CD4-positive, alpha-beta T cell treated with Interleukin-15 for 4 hours (primary cell): ENCODE measurements around the gene PRSS57.
A peak's percentile ranks its signal among the peaks of the same experiment; 100 is the strongest.

Experiments
- DNase-seq: peaks from one replicate; pipeline ENCODE4 v3.0.0-alpha.2; 2020; ENCODE audit warnings: low spot score

The PRSS57 gene

DNA sequence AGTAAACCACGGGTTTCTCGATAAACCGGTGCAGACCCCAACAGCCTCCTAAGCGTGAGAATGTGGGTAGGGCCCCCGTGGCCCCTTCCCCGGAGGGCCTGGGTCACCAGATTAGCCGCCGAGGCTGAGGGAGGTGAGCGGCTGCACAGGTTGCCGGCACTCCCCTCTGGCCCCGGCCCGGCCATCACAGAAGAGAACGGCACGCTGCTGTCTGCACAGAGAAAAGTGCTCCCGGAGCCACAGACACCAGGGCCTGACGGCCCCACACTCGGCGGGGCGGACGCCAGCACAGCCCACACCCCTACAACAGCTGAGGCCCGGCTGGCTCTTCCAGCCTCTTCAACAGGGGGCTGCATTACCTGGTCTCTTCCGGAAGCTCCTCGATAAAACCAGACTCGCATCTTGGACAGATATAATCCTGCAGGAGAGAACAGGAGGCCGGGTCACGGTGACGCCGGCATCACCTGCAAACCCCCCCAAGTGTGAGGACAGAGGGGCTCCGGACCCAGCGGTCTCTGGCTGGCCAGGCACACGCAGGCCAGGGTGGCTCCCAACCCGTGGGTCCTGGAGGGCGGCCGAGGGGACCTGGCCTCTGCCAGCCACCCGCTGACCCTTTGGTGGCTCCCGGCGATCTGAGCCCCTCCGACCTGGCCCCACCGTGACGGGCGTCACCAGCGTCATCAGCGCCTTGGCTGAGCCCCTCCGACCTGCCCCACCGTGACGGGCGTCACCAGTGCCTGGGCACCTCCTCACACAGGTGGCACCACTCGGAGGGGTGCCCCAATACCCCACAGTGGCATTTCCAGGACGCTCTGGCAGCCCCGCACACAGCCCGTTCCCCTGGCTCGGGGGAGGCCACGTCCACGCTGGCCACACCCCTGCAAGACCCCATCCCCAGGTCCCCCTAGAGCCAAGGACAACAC lies 42.5 kb downstream of the PRSS57 start:
- no peak for DNase-seq

DNA sequence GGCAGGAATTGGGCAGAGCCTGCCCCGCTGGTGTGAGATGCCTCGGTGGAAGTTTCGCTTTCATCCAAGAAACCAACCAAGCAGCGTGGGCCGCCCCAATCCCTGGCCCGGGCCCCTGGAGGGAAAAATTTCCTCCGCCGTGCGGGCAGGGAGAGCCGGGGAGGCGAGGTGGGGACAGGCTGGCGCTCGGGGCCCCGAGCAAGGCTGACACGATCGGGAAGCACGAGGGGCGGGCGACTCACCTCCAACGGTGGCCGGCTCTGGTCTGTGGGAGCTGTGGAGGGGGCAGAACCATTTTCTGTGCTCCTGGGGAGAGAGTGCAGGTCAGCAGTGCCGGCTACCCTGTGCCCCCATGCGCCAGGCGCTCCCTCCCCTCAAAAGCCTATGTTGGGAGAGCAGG lies 43.3 kb downstream of the PRSS57 start:
- no peak for DNase-seq

DNA sequence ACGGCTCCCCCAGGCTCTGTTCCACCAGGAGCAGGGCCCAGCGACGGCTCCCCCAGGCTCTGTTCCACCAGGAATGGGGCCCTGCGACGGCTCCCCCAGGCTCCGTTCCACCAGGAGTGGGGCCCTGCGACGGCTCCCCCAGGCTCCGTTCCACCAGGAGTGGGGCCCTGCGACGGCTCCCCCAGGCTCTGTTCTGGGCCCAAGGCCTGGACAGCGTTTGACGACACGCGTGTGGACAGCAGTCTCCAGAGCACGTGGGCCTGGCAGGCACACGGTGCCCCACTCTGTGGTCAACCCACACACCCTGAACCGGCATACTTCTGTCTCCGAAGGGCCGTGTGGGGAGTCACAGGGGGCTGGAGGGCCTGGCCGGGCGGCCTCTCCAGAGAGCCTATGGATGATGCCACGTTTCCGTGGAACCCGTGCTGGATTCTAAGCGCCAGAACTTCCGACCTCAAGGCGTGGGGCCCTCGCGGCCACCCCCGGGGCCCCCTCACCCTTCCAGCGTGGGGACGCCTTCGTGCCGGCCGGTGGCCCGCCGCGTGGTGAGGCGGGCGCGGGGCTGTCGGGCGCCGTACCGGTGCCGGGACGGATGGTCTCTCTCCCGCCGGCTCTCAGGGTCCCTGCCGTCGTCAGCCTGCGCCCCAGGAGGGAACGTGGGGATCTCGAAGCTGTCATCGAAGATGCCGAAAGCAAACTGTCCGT lies 44.0 kb downstream of the PRSS57 start:
- DNase-seq = no peak

DNA sequence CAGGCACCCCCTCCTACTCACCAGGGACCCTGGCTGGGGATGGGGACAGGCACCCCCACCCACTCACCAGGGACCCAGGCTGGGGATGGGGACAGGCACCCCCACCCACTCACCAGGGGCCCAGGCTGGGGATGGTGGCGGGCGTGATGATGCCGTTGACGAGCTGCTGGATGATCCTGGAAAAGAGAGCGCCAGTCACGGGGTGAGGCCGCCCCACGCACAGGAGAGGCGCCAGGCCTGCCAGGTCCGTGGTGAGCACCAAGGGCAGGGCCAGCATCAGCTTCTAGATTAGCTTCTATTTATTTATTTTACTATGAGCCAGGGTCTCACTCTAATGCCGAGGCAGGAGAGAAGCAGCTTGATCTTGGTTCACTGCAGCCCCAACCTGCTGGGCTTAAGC lies 45.1 kb downstream of the PRSS57 start:
- no peak for DNase-seq

DNA sequence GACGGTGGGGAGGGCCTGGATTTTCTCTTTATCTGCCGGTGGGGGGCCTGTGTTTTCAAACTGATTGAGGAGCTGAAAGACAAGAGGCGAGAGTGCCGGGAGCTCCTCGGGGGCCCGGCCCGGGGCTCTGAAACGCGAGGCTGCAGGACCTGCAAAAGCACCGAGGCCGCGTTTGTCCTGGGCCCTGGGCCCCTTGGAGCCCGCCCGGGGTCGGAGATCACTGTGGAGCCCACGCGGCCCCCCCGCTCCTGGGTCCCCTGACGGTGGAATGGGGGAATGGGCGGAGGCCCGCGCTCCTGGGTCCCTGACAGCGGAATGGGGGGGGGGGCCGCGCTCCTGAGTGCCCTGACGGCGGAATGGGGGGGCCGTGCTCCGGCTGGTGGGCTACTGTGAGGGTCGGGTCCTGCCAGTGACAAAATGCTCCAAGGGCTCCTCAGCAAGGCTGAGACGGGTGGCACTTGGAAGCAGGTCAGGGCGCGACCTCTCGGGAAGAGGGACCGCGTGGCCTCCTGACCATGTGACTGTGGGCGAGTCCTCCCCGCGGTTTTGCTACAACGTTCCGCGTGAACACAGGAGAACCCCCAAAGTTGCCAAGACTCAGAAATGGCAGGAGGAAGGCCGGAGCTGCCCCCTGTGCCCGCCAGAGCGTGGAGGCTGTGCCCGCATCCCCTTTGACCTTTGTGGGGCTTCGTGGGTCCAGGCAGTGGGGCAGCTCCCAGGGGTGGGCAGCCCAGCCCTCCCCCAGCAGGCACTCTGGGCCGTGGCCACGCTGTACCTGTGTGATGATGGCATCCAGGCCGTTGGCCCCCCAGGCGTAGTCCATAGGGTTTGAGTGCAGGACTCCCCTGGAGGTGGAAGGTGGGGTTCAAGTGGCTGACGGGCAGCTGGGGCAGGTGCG lies 46.1 kb downstream of the PRSS57 start:
- DNase-seq = no peak

DNA sequence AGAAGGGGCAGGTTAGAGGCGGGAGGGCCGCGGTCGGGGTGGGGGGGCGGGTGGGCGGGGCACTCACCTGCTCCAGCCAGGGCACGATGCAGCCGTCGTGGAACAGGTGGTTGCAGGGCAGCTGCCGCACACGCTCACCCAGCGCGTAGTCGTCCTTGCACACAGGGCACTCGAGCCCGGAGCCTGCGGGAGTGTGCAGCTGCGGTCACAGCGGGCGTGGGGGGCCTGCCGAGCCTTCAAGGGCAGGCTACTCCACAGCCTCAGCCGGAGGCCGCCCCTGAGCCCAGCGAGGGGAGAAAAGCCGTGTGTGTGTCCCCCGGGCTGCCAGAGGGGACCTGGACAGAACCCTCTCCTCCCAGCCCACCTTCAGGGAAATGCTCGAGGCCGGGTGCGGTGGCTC lies 46.9 kb downstream of the PRSS57 start:
- no peak for DNase-seq

DNA sequence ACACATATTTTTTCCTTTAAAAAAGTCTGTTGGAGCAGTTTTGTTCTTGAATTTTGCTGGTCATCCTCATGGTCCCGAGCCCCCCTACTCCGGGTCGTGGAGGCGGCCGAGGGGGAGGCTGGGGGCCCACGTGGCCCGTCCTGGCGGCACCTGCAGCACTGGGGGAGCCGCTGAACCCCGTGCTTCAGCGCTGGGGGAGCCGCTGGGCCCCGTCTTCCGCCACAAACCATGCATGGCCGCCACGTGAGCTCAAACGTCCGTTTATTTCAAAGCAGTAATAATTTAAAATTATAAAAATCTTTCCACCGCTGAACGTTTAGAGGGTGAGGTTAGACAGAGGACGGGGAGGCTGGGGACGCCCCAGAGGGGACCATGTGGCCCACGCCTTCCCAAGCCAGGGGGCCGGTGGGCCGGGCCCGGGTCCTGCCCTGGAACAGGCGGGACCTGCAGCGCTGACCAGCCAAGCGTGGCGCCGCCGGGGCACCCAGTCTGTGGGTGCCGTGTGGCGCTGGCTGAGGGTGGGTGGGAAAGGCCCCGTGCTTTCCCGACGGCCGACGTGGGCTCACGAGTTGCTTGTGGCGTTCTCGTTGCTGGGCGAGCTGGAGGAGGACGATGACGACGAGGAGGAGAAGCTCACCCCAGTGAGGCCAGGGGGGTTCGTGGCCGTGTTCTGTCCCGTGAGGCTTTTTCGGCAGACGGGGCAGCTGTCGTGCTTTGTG lies 47.5 kb downstream of the PRSS57 start:
- DNase-seq = no peak

DNA sequence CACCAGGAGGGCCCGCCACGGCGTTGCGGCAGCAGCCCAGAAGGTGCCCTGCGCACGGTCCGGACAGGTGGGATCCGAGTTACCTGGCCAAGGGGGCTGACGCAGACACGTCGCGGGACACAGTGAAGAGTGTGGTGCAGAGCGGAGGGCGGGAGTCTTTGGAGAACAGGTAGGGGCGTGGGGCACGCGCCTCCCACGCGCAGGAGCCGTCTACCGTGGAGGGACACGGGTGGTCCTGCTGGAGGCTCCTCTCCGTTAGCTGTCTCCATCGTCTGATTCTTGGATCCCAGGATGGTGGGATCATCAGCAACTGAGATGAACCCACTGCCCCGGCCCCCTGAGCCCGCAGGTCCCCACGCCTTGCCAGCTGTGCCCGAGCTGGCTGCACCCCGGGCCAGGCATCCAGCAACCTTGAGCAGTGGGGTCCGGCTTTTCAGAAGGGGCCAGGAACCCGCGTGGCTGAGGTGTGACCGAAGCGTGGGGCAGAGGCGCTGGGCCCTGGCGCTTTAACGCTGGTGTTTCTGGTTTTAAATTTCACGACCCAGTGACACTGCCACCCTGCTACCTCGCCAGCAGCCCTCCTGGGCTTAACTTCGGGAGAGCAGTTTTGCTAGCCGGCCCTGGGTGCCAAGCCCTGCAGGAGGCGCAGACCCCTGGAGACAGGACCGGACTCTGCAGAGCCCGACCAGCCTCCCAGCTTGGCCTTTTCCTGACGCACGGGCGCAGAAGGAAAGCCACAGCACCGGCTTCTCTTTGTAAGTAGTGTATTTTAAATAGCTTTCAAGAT lies 48.3 kb downstream of the PRSS57 start:
- DNase-seq = no peak

DNA sequence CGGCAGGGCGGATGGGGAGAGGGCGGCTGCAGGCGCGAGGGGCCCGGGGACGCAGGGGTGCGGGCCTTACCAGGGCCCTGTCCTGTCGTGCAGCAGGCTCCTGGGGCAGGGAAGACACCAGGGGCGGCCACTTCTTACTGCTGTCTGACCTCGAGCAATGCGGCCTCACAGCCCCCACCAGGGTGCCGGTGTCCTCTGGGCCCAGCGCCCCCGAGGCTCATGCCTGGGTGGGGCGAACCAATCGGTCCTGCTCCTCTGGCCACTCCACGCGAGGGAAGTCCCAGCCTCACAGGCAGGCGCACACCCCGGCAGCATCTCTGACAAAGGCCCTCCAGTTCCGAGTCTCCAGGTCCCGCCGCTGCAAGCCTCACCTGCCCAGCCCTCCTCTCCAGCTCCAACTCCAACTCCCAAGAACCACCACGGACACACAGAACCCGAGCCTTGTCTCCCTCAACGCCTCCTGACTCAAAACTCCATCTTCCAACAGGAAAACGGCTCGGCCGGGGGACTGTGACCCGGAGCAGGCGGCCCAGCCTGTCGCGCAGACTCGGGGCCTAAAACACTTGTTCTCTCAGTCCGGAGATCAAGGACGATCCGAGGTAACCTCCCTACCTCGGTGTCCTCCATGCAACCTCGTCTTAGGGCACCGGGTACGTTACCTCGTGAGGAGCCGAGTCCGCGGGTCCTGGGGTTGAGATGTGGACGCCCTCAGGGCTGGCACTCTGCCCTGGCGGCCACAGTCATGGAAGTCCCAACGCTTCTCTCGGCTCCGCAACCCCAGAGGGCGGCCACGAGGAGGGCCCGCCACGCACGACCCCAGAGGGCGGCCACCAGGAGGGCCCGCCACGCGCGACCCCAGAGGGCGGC lies 49.1 kb downstream of the PRSS57 start:
- no peak for DNase-seq

DNA sequence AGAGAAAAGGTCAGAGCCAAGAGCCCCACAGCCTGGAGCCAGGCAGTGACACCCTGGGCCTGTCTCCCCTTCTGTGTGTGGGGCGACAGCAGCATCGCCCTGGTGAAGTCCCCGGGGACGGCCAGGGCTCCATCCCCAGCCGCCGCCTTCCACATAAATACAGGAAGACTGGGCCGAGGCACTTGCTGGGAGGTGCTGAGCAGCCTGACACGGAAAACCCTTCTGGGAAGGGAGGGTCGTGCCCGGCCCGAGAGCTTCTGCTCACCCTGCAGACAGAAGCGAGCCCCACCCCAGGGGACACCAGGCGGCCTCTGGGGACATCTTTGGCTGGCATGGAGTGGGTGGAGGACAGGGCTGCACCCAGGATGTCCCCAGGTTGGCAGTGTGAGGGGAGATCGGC lies 50.5 kb downstream of the PRSS57 start:
- no peak for DNase-seq

DNA sequence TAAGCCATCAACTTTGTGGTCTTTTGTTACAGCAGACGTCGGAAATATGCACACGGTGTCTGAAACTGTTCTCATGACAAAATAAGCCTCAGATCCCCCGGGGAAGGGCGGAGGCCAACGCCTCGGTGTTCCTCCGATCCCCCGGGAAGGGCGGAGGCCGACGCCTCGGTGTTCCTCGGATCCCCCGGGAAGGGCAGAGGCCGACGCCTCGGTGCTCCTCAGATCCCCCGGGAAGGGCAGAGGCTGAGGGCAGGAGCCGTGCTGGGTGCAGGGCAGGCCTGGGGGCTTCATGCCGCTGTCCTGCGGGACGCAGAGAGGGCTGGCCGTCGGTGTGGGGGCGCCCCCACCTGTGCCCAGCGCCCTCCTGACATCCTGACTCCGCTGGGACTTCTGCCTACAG lies 50.9 kb downstream of the PRSS57 start:
- no peak for DNase-seq

DNA sequence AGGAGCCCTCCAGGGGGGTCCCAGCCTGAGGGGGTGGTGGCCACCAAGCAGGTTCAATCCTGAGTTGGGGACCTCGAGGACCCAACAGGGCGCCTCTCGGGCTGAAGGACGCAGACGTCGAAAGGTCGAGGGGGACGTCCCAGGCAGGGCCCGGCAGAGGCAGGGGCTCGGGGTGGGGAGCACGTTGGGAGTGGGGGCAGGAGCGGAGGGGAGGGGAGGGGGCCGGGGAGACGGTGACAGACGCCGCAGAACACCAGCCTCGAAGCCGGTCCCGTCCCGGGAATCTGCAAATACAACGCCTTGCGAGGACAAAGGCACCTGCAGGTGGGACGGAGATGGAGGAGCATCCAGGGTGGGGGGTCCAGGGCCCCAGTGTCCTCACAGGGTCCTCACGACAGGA lies 51.5 kb downstream of the PRSS57 start:
- no peak for DNase-seq

DNA sequence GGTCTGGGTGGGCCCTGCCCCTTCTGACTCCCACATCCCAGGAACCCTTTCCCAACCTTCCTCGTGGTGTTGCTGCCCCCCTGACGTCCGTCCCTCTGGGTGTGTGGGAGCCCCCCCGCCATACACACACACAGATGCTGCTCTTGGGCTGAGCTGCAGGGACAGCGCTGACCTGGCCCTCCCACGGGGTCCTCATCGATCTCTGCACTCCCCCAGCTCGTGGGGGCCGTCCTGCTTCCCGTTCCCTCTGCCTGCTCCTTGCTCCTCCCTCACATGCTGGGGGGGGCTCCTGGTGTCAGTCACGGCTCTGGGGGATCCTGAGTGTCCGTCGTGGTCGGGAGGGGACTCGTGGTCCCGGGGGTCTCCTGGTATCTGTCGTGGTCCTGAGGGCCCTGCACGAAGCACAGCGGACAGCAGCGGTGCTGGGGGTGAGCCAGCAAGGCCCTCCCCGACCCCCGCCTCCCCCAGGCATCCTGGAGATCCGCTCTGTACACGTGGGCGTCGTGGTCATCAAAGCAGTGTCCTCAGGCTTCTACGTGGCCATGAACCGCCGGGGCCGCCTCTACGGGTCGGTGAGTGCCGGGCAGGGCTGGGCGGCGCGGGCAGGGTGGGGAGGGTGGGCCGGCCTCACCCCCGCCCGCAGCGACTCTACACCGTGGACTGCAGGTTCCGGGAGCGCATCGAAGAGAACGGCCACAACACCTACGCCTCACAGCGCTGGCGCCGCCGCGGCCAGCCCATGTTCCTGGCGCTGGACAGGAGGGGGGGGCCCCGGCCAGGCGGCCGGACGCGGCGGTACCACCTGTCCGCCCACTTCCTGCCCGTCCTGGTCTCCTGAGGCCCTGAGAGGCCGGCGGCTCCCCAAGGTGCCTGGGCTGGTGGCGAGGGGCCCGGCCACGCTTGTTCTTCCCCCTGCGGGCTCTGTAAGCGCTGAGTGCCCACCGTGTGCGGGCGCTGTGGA lies 52.2 kb downstream of the PRSS57 start:
- no peak for DNase-seq

DNA sequence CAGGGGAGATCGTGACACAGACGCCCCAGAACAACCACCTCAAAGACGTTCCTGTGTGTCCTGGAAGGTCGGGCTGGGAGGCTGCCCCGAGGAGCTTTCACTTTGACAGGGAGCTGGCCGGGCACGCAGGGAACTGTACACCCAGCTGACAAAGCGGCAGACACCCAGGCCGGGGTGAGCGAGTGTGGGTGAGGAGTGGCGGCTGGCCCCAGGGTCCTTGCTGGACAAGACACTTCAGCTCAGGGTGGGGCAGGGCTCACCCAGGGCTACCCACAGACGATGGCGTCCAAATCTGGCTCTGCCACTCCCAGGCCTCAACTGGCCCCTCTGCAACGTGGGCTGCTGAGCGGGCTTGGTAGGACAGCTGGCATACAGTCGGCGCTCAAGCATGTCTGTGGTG lies 53.5 kb downstream of the PRSS57 start:
- DNase-seq = no peak

DNA sequence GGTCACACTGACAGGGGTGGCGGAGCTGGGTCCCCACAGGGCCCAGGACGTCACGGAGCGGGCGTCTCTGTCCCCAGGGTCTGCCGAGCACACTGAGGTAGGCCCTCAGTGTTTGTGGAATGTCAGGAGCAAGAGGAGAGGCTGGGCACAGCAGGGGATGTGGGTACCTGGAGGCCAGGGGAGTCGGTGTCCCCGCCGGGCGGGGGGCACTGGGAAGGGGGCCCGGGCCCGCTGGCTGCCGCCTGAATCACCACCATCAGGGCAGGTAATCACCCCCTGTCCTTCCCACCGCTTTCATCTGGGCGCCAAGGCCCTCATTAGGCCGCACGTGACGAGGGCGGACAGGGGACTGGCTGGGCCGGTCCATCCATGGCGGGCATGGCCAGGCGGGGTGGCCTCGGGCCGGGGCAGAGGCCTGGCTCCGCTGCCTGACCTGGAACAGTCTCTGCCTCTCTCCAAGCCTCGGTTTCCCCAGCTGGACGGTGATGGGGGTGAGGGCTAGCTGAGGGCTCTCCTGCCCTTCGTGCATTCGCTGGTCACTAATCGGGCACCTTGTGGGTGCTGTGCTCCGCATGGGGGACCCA lies 54.6 kb downstream of the PRSS57 start:
- DNase-seq = no peak

DNA sequence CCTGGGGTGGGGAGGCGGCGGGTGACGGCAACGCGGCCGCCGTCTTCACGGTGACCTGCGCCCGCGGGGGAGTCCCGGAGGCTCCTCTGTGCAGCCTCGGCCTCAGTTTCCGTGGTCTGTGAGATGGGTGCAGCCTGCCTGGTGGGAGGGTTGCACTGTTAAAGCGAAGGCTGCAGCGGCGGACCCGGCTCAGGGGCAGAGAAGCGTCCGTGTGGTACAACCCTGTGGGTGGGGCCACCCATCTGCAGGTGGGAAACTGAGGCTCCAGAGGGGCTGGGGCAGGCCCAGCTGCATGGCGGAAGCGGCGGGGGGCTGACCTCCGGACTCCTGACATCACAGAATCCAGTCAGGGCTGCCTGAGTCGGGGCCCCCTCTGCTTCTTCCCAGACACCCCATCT lies 55.1 kb downstream of the PRSS57 start:
- no peak for DNase-seq

DNA sequence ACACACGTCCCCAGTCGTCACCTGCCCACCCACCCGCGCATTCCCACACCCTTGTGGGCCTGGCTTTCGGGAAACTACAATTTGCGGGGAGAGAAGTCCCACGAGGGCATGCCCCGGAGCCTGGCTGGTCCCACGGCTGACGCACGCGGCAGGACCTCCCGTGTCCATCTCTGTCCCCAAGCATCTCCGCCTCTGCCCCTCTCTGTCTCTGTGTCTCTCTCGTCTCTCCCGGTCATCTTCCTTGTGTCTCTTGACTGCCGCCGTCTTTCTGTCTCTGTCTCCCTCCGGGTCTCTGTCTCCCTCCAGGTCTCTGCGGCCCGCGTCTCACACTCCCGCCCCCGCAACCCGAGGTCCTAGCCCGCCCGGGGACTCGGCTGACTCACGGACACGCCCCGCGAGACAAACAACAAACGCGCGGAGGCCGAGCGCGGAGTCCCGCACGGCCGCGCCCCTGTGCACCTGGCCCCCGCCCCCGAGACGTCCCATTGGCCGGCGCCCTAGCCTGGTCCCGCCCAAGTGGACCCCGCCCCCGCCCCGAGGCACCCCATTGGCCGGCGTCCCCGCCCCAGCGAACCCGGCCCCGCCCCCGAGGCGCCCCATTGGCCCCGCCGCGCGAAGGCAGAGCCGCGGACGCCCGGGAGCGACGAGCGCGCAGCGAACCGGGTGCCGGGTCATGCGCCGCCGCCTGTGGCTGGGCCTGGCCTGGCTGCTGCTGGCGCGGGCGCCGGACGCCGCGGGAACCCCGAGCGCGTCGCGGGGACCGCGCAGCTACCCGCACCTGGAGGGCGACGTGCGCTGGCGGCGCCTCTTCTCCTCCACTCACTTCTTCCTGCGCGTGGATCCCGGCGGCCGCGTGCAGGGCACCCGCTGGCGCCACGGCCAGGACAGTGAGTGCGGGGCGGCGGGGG lies 55.7 kb downstream of the PRSS57 start, which contains the start of gene FGF22:
FGF22 (plus strand) TSS at position 627 of the 908 bp plus-strand sequence; CDS start at position 674, 47 bp downstream.
- DNase-seq = peak; percentile 95
